OCI-LY7 (cell line): Measurements from ENCODE around the gene TRIO. TPM values are rescaled to one million over a fixed set of nuclear protein-coding genes. Genes with fewer than 3 reads are reported as not detected.

ENCODE experiments used
- BruUV-seq: library from RNA; stranded (reverse); fragments of 400-500 nt; replicated peaks from 2 replicates; lab custom pipeline; 2021; lab: Mats Ljungman, UMichigan
- CTCF ChIA-PET: fragments of 300-600 bp; sonication (Branson Sonifier 250); formaldehyde crosslinking; loops from one replicate; lab custom pipeline; 2022; ENCODE audit warnings: antibody characterized with exemption; ENCODE audit not compliant: unreplicated experiment; lab: Charles Lee
- POLR2A ChIA-PET: fragments of 300-600 bp; sonication (Branson Sonifier 250); formaldehyde crosslinking; loops from one replicate; lab custom pipeline; 2022; ENCODE audit warnings: antibody characterized with exemption; lab: Charles Lee
- DNase-seq: peaks from one replicate; pipeline ENCODE4 v3.0.0-alpha.2; 2015; ENCODE audit warnings: low spot score
- H2AFZ ChIP-seq: fragments of 200-600 bp; sonication (generic), shearing (Covaris generic); 2 replicates; pipeline ENCODE4 v1.6.1; 2014; ENCODE audit warnings: mild to moderate bottlenecking, antibody characterized with exemption, low read length, moderate library complexity
- H3K27ac ChIP-seq: fragments of 200-600 bp; sonication (generic); 2 replicates; pipeline ENCODE4 v1.5.1; 2014; ENCODE audit warnings: mixed run types, low read depth, mild to moderate bottlenecking, moderate library complexity, low read length, inconsistent platforms; ENCODE audit not compliant: poor library complexity, severe bottlenecking
- H3K36me3 ChIP-seq: fragments of 200-600 bp; sonication (generic); 2 replicates; pipeline ENCODE4 v1.6.1; 2014; ENCODE audit warnings: mild to moderate bottlenecking, antibody characterized with exemption, low read length, moderate library complexity, mixed read lengths; ENCODE audit not compliant: insufficient read depth
- H3K4me1 ChIP-seq: fragments of 200-600 bp; sonication (generic); 2 replicates; pipeline ENCODE4 v1.5.1; 2014; ENCODE audit warnings: mild to moderate bottlenecking, low read length; ENCODE audit not compliant: insufficient read depth, poor library complexity, severe bottlenecking
- H3K4me2 ChIP-seq: fragments of 200-600 bp; sonication (generic); 2 replicates; pipeline ENCODE4 v1.6.1; 2014; ENCODE audit warnings: mild to moderate bottlenecking, low read length
- H3K4me3 ChIP-seq: fragments of 200-600 bp; sonication (generic); 2 replicates; pipeline ENCODE4 v1.5.1; 2014; ENCODE audit warnings: mild to moderate bottlenecking, low read depth, low read length; ENCODE audit not compliant: poor library complexity, severe bottlenecking
- H3K79me2 ChIP-seq: fragments of 200-600 bp; sonication (generic); 2 replicates; pipeline ENCODE4 v1.6.1; 2016; ENCODE audit warnings: low read depth, mild to moderate bottlenecking, low read length, moderate library complexity, mixed read lengths; ENCODE audit not compliant: insufficient read depth
- H3K9me2 ChIP-seq: fragments of 200-600 bp; sonication (generic); 2 replicates; pipeline ENCODE4 v1.6.1; 2016; ENCODE audit warnings: mild to moderate bottlenecking, low read length, mixed read lengths; ENCODE audit not compliant: insufficient read depth
- H3K9me3 ChIP-seq: fragments of 200-600 bp; sonication (generic); 2 replicates; pipeline ENCODE4 v1.6.1; 2014; ENCODE audit warnings: mild to moderate bottlenecking, mixed run types, low read length, mixed read lengths
- H4K20me1 ChIP-seq: fragments of 200-600 bp; sonication (generic); 2 replicates; pipeline ENCODE4 v1.6.1; 2014; ENCODE audit warnings: mild to moderate bottlenecking, antibody characterized with exemption, low read length, moderate library complexity, mixed read lengths; ENCODE audit not compliant: insufficient read depth
- EZH2phosphoT487 ChIP-seq: fragments of 200-600 bp; sonication (generic); IDR thresholded peaks from 2 replicates; pipeline ENCODE4 v1.6.1; 2018; ENCODE audit warnings: low read depth, borderline replicate concordance, mild to moderate bottlenecking, mixed run types, antibody characterized with exemption, low read length, moderate library complexity, mixed read lengths
- intact Hi-C: fragments of 100-400 bp; cut with micrococcal nuclease; formaldehyde crosslinking; loops from one replicate; pipeline ENCODE4 v1.10.0; 2022; ENCODE audit not compliant: unreplicated experiment
- total RNA-seq, 2 experiments: library from RNA; depleted of rRNA in 1 of 2; stranded (reverse); fragments of >200 nt in 1 of 2; shearing (Covaris generic) in 1 of 2; gene quantifications; 2 replicates each; pipeline ENCODE4 v1.2.3, GENCODE V29; 2014 to 2022
- TF ChIP-seq, protein P1 (sequence below): fragments of 200-600 bp; sonication (generic); conservative IDR thresholded peaks from 2 replicates; pipeline ENCODE4 v1.5.1; 2014; ENCODE audit warnings: mild to moderate bottlenecking, antibody characterized with exemption, low read length, moderate library complexity, mixed read lengths

The TRIO gene
- total RNA-seq, 2 experiments from 2014 or later, result 35.8 to 55.1 TPM

GRCh38 chr5:14171046-14171445 lies 27.9 kb downstream of the TRIO start:
- CTCF ChIA-PET, result no interaction called here
- Histone ChIP-seq H3K9me3 (no peaks in the 10 kb centered on the region), H3K4me3 (peak overlapping the region; percentile 55), H3K4me1 (peaks cover 71% of the 10 kb centered on the region), H3K79me2 (peaks cover 87% of the 10 kb centered on the region), H3K36me3 (no peaks in the 10 kb centered on the region), H4K20me1 (peaks cover 3% of the 10 kb centered on the region), H3K9me2 (no peaks in the 10 kb centered on the region), H2AFZ (peak overlapping the region; percentile 8; the same call in 1 of the 2 replicates), H3K4me2 (peak overlapping the region; percentile 63), H3K27ac (peak overlapping the region; percentile 53)
- intact Hi-C loops, result loop anchor here (2.0 to 10.0 kb wide), 3 partner anchors 26 to 494 kb away; partner anchors contain the start of gene OTULIN
- no peak for TF ChIP-seq EZH2phosphoT487
- TF ChIP-seq, protein P1, sequence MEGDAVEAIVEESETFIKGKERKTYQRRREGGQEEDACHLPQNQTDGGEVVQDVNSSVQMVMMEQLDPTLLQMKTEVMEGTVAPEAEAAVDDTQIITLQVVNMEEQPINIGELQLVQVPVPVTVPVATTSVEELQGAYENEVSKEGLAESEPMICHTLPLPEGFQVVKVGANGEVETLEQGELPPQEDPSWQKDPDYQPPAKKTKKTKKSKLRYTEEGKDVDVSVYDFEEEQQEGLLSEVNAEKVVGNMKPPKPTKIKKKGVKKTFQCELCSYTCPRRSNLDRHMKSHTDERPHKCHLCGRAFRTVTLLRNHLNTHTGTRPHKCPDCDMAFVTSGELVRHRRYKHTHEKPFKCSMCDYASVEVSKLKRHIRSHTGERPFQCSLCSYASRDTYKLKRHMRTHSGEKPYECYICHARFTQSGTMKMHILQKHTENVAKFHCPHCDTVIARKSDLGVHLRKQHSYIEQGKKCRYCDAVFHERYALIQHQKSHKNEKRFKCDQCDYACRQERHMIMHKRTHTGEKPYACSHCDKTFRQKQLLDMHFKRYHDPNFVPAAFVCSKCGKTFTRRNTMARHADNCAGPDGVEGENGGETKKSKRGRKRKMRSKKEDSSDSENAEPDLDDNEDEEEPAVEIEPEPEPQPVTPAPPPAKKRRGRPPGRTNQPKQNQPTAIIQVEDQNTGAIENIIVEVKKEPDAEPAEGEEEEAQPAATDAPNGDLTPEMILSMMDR, result no peak
- POLR2A ChIA-PET, result no interaction called here
- no peak for DNase-seq
- no TSS peak for BruUV-seq

DNA sequence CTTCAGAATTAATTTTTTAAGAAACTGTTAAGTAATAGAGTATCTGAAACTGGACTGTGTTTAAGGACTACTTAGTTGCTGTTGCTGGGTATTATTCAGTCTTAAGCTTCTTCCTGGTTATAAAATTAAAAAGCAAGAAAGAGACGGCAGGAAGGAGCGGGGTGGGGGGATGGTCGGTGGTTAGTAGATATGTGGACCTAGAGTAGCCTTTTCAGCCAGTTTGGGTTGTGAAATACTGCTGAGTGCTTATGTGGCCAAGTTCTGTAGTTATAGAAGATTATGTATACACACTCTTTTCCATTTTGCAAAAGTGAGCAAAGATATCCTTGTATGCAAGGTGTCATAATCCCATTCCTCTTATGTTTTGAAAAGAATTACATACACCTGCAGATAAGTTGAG lies 28.5 kb downstream of the TRIO start:
- peak overlapping the region; percentile 55 for H3K4me3 ChIP-seq
- no peaks in the 10 kb centered on the region for H3K9me3 ChIP-seq
- no peaks in the 10 kb centered on the region for H3K9me2 ChIP-seq
- ChIA-PET CTCF (no interaction called here), POLR2A (interaction anchor here (0.7 kb wide), 1 partner anchor 9 kb away, joined by 3 read pairs; no protein-coding TSS in a partner anchor)
- H2AFZ ChIP-seq, result peak overlapping the region; percentile 8; the same call in 1 of the 2 replicates
- no TSS peak for BruUV-seq
- no peak for TF ChIP-seq EZH2phosphoT487
- TF ChIP-seq, protein P1, result no peak
- peak overlapping the region; percentile 63 for H3K4me2 ChIP-seq
- intact Hi-C loops, result loop anchor here (2.0 to 10.0 kb wide), 3 partner anchors 27 to 493 kb away; partner anchors contain the start of gene OTULIN
- peaks cover 3% of the 10 kb centered on the region for H4K20me1 ChIP-seq
- DNase-seq, result no peak
- H3K27ac ChIP-seq, result peak overlapping the region; percentile 53
- H3K4me1 ChIP-seq, result peaks cover 71% of the 10 kb centered on the region
- H3K36me3 ChIP-seq, result no peaks in the 10 kb centered on the region
- peaks cover 86% of the 10 kb centered on the region for H3K79me2 ChIP-seq

GRCh38 chr5:14172149-14172795 lies 29.1 kb downstream of the TRIO start:
- intact Hi-C loops, result loop anchor here (5.0 to 10.0 kb wide), 2 partner anchors 40 to 493 kb away; partner anchors contain the start of gene OTULIN
- DNase-seq, result peak; percentile 24
- Histone ChIP-seq H3K4me2 (peak overlapping the region; percentile 63), H4K20me1 (peaks cover 3% of the 10 kb centered on the region), H3K9me2 (no peaks in the 10 kb centered on the region), H3K9me3 (no peaks in the 10 kb centered on the region), H2AFZ (peak overlapping the region; percentile 8; the same call in 1 of the 2 replicates), H3K36me3 (no peaks in the 10 kb centered on the region), H3K27ac (peak overlapping the region; percentile 53), H3K4me3 (peak overlapping the region; percentile 55), H3K79me2 (peaks cover 80% of the 10 kb centered on the region), H3K4me1 (peaks cover 68% of the 10 kb centered on the region)
- TF ChIP-seq, protein P1, result no peak
- no peak for TF ChIP-seq EZH2phosphoT487
- ChIA-PET CTCF (no interaction called here), POLR2A (interaction anchor here (0.7 kb wide), 1 partner anchor 8 kb away, joined by 3 read pairs; no protein-coding TSS in a partner anchor)
- BruUV-seq, result no TSS peak
